Progenitor cell of endocrine pancreas (in vitro differentiated cells): ENCODE measurements around the gene PARVB. TPM values are rescaled to one million over a fixed set of nuclear protein-coding genes. Genes with fewer than 3 reads are reported as not detected.

Experiments
- DNase-seq: peaks from one replicate; pipeline ENCODE4 v3.0.0; 2021; ENCODE audit warnings: low spot score; ENCODE audit not compliant: unreplicated experiment
- H3K27ac Mint-ChIP-seq: 2 replicates; pipeline ENCODE4 v1.8.0; 2021; ENCODE audit warnings: mild to moderate bottlenecking, moderate library complexity, mixed read lengths
- H3K27me3 Mint-ChIP-seq: 2 replicates; pipeline ENCODE4 v1.8.0; 2021; ENCODE audit warnings: mixed read lengths
- H3K36me3 Mint-ChIP-seq: 2 replicates; pipeline ENCODE4 v1.8.0; 2022; ENCODE audit warnings: mixed read lengths; ENCODE audit not compliant: insufficient read depth
- H3K4me1 Mint-ChIP-seq: 2 replicates; pipeline ENCODE4 v1.8.0; 2021; ENCODE audit warnings: low read depth, mixed read lengths
- H3K4me3 Mint-ChIP-seq: 2 replicates; pipeline ENCODE4 v1.8.0; 2021; ENCODE audit warnings: low read depth, mild to moderate bottlenecking, moderate library complexity, mixed read lengths
- H3K9me3 Mint-ChIP-seq: 2 replicates; pipeline ENCODE4 v1.8.0; 2021; ENCODE audit warnings: low read depth, mixed read lengths
- total RNA-seq: library from RNA; stranded (reverse); gene quantifications from 2 replicates; pipeline ENCODE4 v1.2.1, GENCODE V29; 2021
- TF ChIP-seq, protein P1 (sequence below): fragments of 200-600 bp; sonication (generic); IDR thresholded peaks from one replicate; pipeline ENCODE4 v1.5.0; 2021; ENCODE audit warnings: antibody characterized with exemption, mild to moderate bottlenecking; ENCODE audit not compliant: unreplicated experiment

Gene PARVB
- total RNA-seq, 1 donor from 2014 or later = 11.8 TPM

DNA sequence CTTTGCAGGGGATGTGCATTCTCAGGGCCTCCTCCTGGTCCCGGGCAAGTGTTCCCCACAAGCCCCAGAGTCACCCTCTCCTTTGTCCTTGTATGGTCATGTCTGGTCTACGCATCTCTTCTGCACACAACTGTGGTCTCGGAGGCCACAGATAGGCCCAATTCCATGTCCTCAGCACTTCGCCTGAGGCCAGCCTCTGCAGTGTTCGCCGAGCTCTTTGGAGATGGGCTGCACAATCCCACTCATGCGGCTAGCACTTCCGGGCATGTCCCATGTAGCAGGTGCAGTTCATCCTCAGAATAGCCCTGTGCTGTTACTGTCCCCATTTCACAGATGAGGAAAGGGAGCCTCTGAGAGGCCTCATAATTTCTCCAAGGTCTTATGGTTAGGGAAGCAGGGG lies 164.2 kb downstream of the PARVB start:
- no peak overlapping the region for H3K4me3 Mint-ChIP-seq
- TF ChIP-seq, protein P1, sequence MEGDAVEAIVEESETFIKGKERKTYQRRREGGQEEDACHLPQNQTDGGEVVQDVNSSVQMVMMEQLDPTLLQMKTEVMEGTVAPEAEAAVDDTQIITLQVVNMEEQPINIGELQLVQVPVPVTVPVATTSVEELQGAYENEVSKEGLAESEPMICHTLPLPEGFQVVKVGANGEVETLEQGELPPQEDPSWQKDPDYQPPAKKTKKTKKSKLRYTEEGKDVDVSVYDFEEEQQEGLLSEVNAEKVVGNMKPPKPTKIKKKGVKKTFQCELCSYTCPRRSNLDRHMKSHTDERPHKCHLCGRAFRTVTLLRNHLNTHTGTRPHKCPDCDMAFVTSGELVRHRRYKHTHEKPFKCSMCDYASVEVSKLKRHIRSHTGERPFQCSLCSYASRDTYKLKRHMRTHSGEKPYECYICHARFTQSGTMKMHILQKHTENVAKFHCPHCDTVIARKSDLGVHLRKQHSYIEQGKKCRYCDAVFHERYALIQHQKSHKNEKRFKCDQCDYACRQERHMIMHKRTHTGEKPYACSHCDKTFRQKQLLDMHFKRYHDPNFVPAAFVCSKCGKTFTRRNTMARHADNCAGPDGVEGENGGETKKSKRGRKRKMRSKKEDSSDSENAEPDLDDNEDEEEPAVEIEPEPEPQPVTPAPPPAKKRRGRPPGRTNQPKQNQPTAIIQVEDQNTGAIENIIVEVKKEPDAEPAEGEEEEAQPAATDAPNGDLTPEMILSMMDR = no peak
- H3K36me3 Mint-ChIP-seq = no peaks in the 10 kb centered on the region
- H3K27ac Mint-ChIP-seq = no peak overlapping the region
- H3K4me1 Mint-ChIP-seq = no peaks in the 10 kb centered on the region
- no peaks in the 10 kb centered on the region for H3K9me3 Mint-ChIP-seq
- H3K27me3 Mint-ChIP-seq = peaks cover 11% of the 10 kb centered on the region
- DNase-seq = no peak

DNA sequence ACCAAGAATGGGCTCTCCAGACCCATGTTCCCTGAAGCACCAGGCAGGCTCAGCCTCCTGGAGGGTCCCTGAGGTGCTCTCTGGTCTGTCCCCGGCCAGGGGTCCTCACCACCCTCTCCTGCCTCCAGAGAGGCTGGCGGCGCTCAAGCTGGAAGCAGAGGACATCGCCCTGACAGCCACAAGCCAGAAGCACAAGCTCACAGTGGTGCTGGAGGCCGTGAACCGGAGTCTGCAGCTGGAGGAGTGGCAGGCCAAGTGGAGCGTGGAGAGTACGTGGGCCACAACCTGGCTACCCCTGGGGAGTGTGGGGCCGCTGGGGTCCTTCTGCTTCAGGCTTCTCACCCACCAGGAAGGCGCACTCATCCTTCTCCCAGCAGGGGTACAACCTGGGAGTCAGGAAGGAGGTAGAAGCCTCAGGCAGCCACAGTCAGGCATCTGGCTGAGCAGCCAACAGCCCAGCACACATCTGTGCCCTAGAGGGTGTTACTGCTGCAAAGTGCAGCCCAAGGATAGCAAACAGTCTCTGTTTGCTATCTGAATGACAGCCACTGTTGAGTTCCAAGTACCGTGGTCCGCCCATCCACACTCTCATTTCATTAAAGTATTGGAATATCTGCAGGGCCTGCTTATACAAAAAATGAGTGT lies 165.0 kb downstream of the PARVB start:
- TF ChIP-seq, protein P1 = no peak
- Mint-ChIP-seq H3K27ac (no peak overlapping the region), H3K4me1 (no peaks in the 10 kb centered on the region), H3K4me3 (no peak overlapping the region), H3K27me3 (peaks cover 12% of the 10 kb centered on the region), H3K36me3 (no peaks in the 10 kb centered on the region), H3K9me3 (no peaks in the 10 kb centered on the region)
- no peak for DNase-seq

DNA sequence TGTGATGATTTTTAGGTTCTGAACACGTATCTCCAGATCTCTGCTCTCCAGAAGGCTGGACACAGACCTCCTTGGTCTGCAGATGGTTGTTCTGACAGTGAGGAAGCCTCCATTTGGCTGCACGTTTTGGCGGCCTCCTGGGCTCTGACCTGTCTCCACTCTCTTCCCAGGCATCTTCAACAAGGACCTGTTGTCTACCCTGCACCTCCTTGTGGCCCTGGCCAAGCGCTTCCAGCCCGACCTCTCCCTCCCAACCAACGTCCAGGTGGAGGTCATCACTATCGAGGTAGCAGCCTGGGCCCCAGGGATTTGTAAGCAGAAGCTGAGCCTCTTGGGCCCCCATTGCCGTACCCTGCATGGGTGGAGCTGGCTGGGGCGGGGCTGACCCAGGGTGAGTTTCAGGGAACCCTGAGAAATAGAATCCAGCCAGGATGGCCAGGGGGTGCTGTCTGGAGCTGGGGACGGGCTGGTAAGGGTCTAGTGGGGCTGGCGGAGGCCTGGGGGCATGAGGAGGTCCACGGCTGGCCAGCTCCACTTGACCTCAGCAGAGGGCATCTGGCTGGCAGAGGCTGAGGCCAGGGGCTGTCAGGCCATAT lies 166.4 kb downstream of the PARVB start:
- Mint-ChIP-seq H3K4me3 (no peak overlapping the region), H3K36me3 (no peaks in the 10 kb centered on the region)

DNA sequence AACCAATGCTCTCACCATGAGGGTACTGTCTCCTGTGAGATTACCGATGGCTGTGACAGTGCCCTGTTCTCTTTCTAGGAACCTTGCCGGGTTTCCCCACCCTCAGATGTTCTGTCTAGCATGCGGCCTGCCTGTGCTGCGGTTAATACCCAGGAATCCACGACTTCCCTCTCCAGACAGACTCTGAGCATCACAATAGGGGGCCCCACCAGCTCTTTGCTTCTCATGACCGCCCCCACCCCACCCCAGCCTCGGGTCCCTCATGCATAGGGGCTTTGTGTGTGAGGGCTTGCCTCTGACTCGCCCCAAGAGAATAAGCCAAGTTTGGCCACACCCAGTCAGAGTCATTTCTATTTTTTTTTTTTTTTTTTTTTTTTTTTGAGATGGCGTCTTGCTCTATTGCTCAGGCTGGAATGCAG lies 166.9 kb downstream of the PARVB start:
- Mint-ChIP-seq H3K27ac (no peak overlapping the region), H3K9me3 (no peaks in the 10 kb centered on the region), H3K4me1 (no peaks in the 10 kb centered on the region), H3K36me3 (no peaks in the 10 kb centered on the region), H3K27me3 (peaks cover 19% of the 10 kb centered on the region), H3K4me3 (no peak overlapping the region)
- DNase-seq = no peak
- TF ChIP-seq, protein P1 = no peak

More for the DNA sequence above, 166.4 kb downstream of the PARVB start:
- Mint-ChIP-seq H3K9me3 (no peaks in the 10 kb centered on the region), H3K27ac (no peak overlapping the region), H3K27me3 (peaks cover 19% of the 10 kb centered on the region), H3K4me1 (no peaks in the 10 kb centered on the region)
- TF ChIP-seq, protein P1 = no peak
- DNase-seq = no peak

DNA sequence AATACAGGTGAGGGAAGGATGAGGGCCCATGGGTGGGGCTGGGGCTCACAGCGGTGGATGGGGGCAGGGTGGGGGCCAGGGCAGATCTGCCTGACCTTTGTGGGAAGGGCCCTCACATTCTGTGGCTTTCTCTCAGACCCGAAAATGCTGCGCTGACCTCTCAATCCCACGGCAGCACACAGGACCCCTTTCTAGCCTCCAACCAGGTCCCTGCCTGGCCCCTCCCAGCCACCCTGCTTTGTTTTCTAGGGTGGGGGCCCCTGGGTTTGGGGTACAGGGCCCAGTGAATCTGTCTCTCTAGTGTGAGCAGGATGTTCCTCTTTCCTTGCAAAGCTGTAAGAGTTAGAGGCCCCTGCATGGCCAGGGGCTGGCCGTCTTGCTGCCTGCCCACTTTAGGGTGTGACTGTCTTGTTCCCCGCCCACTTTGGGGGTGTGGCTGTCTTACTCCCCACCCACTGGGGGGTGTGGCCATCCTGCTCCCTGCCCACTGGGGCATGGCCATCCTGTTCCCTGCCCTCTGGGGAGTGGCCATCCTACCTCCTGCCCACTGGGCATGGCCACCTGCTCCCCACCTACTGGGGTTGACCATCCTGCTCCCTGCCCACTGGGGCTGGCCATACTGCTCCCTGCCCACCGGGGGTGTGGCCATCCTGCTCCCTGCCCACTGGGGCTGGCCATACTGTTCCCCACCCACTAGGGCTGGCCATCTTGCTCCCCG lies 168.2 kb downstream of the PARVB start:
- no peaks in the 10 kb centered on the region for H3K9me3 Mint-ChIP-seq
- peaks cover 19% of the 10 kb centered on the region for H3K27me3 Mint-ChIP-seq
- TF ChIP-seq, protein P1 = no peak
- DNase-seq = no peak
- H3K27ac Mint-ChIP-seq = no peak overlapping the region
- no peak overlapping the region for H3K4me3 Mint-ChIP-seq
- no peaks in the 10 kb centered on the region for H3K36me3 Mint-ChIP-seq
- H3K4me1 Mint-ChIP-seq = no peaks in the 10 kb centered on the region
